LNCaP clone FGC (cell line): ENCODE results near the gene TMPRSS9.

ENCODE experiments used
- DNase-seq: peaks from one replicate; pipeline ENCODE4 v3.0.0-alpha.2; 2011; ENCODE audit warnings: low read depth
- H3K4me3 ChIP-seq: 2 replicates; pipeline ENCODE4 v1.5.1; 2011; ENCODE audit warnings: mild to moderate bottlenecking, low read depth, low read length, control low read depth
- TF ChIP-seq, protein P1 (sequence below): IDR thresholded peaks from 2 replicates; pipeline ENCODE4 v1.5.1; 2012; ENCODE audit warnings: mild to moderate bottlenecking; ENCODE audit not compliant: control insufficient read depth, insufficient read depth; ENCODE audit errors: extremely low read depth

The TMPRSS9 gene

GRCh38 chr19:2356036-2356646, 3.9 kb upstream of the TMPRSS9 start:
- TF ChIP-seq, protein P1, sequence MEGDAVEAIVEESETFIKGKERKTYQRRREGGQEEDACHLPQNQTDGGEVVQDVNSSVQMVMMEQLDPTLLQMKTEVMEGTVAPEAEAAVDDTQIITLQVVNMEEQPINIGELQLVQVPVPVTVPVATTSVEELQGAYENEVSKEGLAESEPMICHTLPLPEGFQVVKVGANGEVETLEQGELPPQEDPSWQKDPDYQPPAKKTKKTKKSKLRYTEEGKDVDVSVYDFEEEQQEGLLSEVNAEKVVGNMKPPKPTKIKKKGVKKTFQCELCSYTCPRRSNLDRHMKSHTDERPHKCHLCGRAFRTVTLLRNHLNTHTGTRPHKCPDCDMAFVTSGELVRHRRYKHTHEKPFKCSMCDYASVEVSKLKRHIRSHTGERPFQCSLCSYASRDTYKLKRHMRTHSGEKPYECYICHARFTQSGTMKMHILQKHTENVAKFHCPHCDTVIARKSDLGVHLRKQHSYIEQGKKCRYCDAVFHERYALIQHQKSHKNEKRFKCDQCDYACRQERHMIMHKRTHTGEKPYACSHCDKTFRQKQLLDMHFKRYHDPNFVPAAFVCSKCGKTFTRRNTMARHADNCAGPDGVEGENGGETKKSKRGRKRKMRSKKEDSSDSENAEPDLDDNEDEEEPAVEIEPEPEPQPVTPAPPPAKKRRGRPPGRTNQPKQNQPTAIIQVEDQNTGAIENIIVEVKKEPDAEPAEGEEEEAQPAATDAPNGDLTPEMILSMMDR = no peak
- no peak for DNase-seq

DNA sequence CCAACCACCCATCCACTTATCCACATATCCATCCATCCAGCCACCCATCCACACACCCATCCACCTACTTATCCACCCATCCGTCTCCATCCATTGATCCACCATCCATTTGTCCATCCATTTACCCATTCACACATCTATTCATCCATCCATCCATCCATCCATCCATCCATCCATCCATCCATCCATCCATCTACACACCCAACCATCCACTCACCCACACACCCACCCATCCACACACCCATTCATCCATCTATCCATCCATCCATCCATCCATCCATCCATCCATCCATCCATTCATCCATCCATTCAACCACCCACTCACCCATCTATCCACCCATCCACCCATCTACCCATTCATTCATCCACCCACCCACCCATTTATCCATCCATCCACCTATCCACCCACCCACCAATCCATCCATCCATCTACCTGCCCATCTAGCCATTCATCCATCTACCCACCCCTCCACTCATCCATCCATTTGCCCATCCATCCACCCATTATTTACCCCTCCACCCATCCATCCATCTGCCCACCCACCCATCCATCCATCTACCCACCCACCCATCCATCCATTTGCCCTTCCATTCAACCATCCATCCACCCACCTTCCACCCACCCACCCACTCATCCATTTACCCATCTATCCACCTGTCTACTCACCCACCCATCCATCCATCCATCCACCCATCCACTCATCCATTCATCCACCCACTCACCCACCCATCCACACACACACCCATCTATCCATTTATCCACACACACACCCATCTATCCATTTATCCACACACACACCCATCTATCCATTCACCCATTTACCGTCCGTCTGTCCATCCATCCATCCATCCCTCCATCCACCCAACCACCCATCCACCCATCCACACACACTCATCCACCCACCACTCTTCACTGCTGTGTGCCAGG, 2.5 kb upstream of the TMPRSS9 start:
- no peak for DNase-seq
- no peak overlapping the region for H3K4me3 ChIP-seq
- TF ChIP-seq, protein P1 = no peak

More at GRCh38 chr19:2356036-2356646, 3.9 kb upstream of the TMPRSS9 start:
- no peak overlapping the region for H3K4me3 ChIP-seq

- TF ChIP-seq, protein P1 = no peak
- no peak for DNase-seq
- H3K4me3 ChIP-seq = no peak overlapping the region
Measured at GRCh38 chr19:2358548-2359173, 1.4 kb upstream of the TMPRSS9 start.

DNA sequence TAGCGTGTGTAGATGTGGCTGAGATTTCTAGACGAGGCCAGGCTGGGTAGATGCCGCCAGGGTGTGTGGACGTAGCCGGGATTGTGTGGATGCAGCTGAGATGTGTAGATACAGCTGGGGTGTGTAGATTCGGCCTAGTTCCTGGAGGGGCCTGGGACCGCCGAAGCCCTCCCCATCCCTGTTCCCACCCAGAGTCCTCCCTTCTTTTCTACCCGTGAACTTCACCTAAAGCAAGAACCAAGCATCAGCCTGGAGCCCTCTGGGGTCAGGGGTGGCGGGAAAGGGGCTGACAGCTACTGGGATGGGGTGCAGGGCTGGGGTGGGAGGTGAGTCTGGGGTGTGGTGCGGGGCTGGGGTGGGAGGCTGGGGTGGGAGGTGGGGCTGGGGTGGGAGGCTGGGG, 768 bp downstream of the TMPRSS9 start:
- TF ChIP-seq, protein P1 = no peak
- no peak for DNase-seq
- H3K4me3 ChIP-seq = no peak overlapping the region

DNA sequence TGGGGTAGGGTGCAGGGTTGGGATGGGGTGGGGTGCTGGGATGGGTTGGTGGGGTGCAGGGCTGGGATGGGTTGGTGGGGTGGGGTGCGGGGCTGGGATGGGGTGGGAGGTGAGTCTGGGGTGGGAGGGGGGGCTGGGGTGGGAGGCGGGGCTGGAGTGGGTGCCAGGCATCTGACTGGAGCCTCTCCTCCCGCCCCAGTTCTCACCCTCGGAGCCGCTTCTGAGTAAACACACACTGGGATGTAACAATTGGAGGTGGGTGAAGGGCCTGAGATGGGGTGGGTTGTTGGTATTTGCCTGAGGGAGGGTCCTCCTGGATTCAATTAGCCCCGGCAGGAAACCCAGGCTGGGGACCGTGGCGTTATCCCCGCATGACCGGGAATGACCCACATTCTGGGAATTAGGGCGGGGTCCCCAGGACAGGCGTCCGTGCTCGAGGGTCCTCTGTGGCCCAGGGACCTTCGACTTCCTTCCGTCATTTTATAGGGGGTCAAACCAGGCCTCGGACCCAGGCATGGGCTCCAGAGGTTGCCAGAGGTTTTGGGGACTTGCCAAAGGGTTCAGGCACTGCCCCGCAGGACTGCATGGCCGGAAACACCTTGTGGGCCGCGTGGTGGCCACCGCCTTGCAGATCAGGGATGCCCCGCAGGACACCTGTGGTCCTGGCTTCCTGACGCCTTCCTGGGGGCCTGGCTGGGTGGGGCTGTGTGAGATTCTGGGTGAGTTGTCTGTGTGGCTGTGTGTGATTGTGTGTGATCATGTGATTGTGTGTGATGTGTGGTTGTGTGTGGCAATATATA, 1.4 kb downstream of the TMPRSS9 start:
- DNase-seq = no peak
- no peak overlapping the region for H3K4me3 ChIP-seq
- TF ChIP-seq, protein P1 = no peak
